H9 (cell line): Measurements from ENCODE around the gene SNX2. TPM values are rescaled to one million over a fixed set of nuclear protein-coding genes. Genes with fewer than 3 reads are reported as not detected.

Source experiments
- DNase-seq: peaks from one replicate; pipeline ENCODE4 v3.0.0-alpha.2; 2017
- H2AFZ ChIP-seq: one replicate; pipeline ENCODE4 v1.6.1; 2013; ENCODE audit warnings: mild to moderate bottlenecking, low read length, control low read depth, moderate library complexity
- H2AK5ac ChIP-seq: 2 replicates; pipeline ENCODE4 v1.6.1; 2013; ENCODE audit warnings: low read length, control low read depth, mixed read lengths; ENCODE audit not compliant: insufficient read length
- H2BK120ac ChIP-seq: one replicate; pipeline ENCODE4 v1.6.1; 2013; ENCODE audit warnings: low read depth, mild to moderate bottlenecking, low read length, control low read depth, inconsistent platforms; ENCODE audit not compliant: poor library complexity, severe bottlenecking
- H2BK12ac ChIP-seq: 2 replicates; pipeline ENCODE4 v1.6.1; 2013; ENCODE audit warnings: low read length, control low read depth, mixed read lengths, low read depth; ENCODE audit not compliant: insufficient read length
- H2BK15ac ChIP-seq: 2 replicates; pipeline ENCODE4 v1.6.1; 2013; ENCODE audit warnings: low read depth, low read length, control low read depth
- H2BK20ac ChIP-seq: one replicate; pipeline ENCODE4 v1.6.1; 2013; ENCODE audit warnings: low read depth, mild to moderate bottlenecking, low read length, control low read depth, inconsistent platforms; ENCODE audit not compliant: poor library complexity, severe bottlenecking
- H2BK5ac ChIP-seq: 2 replicates; pipeline ENCODE4 v1.6.1; 2013; ENCODE audit warnings: low read length, control low read depth, mixed read lengths; ENCODE audit not compliant: insufficient read length
- H3K14ac ChIP-seq: 2 replicates; pipeline ENCODE4 v1.6.1; 2013; ENCODE audit warnings: low read length, control low read depth; ENCODE audit not compliant: insufficient read depth
- H3K18ac ChIP-seq: 2 replicates; pipeline ENCODE4 v1.6.1; 2013; ENCODE audit warnings: low read depth, mild to moderate bottlenecking, mixed read lengths, low read length, control low read depth; ENCODE audit not compliant: insufficient read length
- H3K23ac ChIP-seq: 2 replicates; pipeline ENCODE4 v1.6.1; 2013; ENCODE audit warnings: low read length, control low read depth, mixed read lengths, low read depth; ENCODE audit not compliant: insufficient read length
- H3K23me2 ChIP-seq: 2 replicates; pipeline ENCODE4 v1.6.1; 2013; ENCODE audit warnings: low read depth, mild to moderate bottlenecking, mixed read lengths, low read length, control low read depth; ENCODE audit not compliant: insufficient read length, poor library complexity, severe bottlenecking
- H3K27ac ChIP-seq: 2 replicates; pipeline ENCODE4 v1.5.1; 2013; ENCODE audit warnings: low read length, control low read depth, mixed read lengths, low read depth; ENCODE audit not compliant: insufficient read length
- H3K27me3 ChIP-seq: 2 replicates; pipeline ENCODE4 v1.6.1; 2013; ENCODE audit warnings: low read length, control low read depth, inconsistent platforms; ENCODE audit not compliant: insufficient read depth
- H3K4ac ChIP-seq: 2 replicates; pipeline ENCODE4 v1.6.1; 2013; ENCODE audit warnings: low read depth, mild to moderate bottlenecking, control low read depth, inconsistent platforms, low read length, moderate library complexity
- H3K4me1 ChIP-seq: 2 replicates; pipeline ENCODE4 v1.6.1; 2013; ENCODE audit warnings: low read length, control low read depth, inconsistent platforms; ENCODE audit not compliant: insufficient read depth
- H3K4me2 ChIP-seq: 2 replicates; pipeline ENCODE4 v1.6.1; 2013; ENCODE audit warnings: low read length, control low read depth, mixed read lengths; ENCODE audit not compliant: insufficient read length, insufficient read depth
- H3K56ac ChIP-seq: 2 replicates; pipeline ENCODE4 v1.6.1; 2013; ENCODE audit warnings: low read depth, mild to moderate bottlenecking, mixed read lengths, low read length, control low read depth; ENCODE audit not compliant: insufficient read length
- H3K79me1 ChIP-seq: 2 replicates; pipeline ENCODE4 v1.6.1; 2013; ENCODE audit warnings: low read depth, mild to moderate bottlenecking, moderate library complexity, low read length, control low read depth, inconsistent platforms; ENCODE audit not compliant: insufficient read depth, poor library complexity, severe bottlenecking
- H3K79me2 ChIP-seq: 2 replicates; pipeline ENCODE4 v1.6.1; 2013; ENCODE audit warnings: low read length, control low read depth, inconsistent platforms; ENCODE audit not compliant: insufficient read depth
- H3K9ac ChIP-seq: 2 replicates; pipeline ENCODE4 v1.6.1; 2013; ENCODE audit warnings: low read length, control low read depth, mixed read lengths; ENCODE audit not compliant: insufficient read length; ENCODE audit errors: extremely low read depth
- H3K9me3 ChIP-seq: one replicate; pipeline ENCODE4 v1.6.1; 2013; ENCODE audit warnings: low read depth, low read length, inconsistent platforms; ENCODE audit not compliant: control insufficient read depth
- H3T11ph ChIP-seq: one replicate; pipeline ENCODE4 v1.6.1; 2013; ENCODE audit warnings: mild to moderate bottlenecking, low read length, control low read depth, inconsistent platforms
- H4K20me1 ChIP-seq: one replicate; pipeline ENCODE4 v1.6.1; 2013; ENCODE audit not compliant: control insufficient read depth, insufficient read length, insufficient read depth
- H4K5ac ChIP-seq: 2 replicates; pipeline ENCODE4 v1.6.1; 2013; ENCODE audit warnings: low read depth, mild to moderate bottlenecking, mixed read lengths, low read length, control low read depth; ENCODE audit not compliant: insufficient read length
- H4K8ac ChIP-seq: replicated peaks from 2 replicates; pipeline ENCODE4 v1.6.1; 2013; ENCODE audit warnings: low read length, control low read depth, mixed read lengths, low read depth; ENCODE audit not compliant: insufficient read length
- H4K91ac ChIP-seq: 2 replicates; pipeline ENCODE4 v1.6.1; 2013; ENCODE audit warnings: low read depth, mild to moderate bottlenecking, moderate library complexity, mixed read lengths, low read length, control low read depth; ENCODE audit not compliant: insufficient read length
- H3K27ac Mint-ChIP-seq, 3 experiments: 2 replicates in 2 of 3; 3 replicates in 1 of 3; pipeline ENCODE4 v1.8.0; 2020 to 2021; ENCODE audit warnings: mixed read lengths in 3 of 3, mild to moderate bottlenecking in 1 of 3, moderate library complexity in 1 of 3
- H3K27me3 Mint-ChIP-seq: 2 replicates; pipeline ENCODE4 v1.8.0; 2021; ENCODE audit warnings: low read depth, mild to moderate bottlenecking, moderate library complexity, mixed read lengths
- H3K36me3 Mint-ChIP-seq, 3 experiments: 2 replicates in 2 of 3; 3 replicates in 1 of 3; pipeline ENCODE4 v1.8.0; 2020 to 2021; ENCODE audit warnings: low read depth in 3 of 3, mixed read lengths in 3 of 3; ENCODE audit not compliant: insufficient read depth in 1 of 3
- H3K4me1 Mint-ChIP-seq, 2 experiments: 2 replicates each; pipeline ENCODE4 v1.8.0; 2020; ENCODE audit warnings: mixed read lengths in 2 of 2
- H3K4me3 Mint-ChIP-seq, 2 experiments: 2 replicates in 1 of 2; 3 replicates in 1 of 2; pipeline ENCODE4 v1.8.0; 2020 to 2021; ENCODE audit warnings: mild to moderate bottlenecking in 2 of 2, mixed read lengths in 2 of 2, moderate library complexity in 1 of 2
- H3K9me3 Mint-ChIP-seq, 2 experiments: 2 replicates in 1 of 2; 3 replicates in 1 of 2; pipeline ENCODE4 v1.8.0; 2020; ENCODE audit warnings: mild to moderate bottlenecking in 2 of 2, mixed read lengths in 2 of 2, moderate library complexity in 1 of 2
- CTCF ChIP-seq: fragments of 200-600 bp; sonication (generic); conservative IDR thresholded peaks from 3 replicates; pipeline ENCODE4 v1.8.0; 2021; ENCODE audit warnings: antibody characterized with exemption, mild to moderate bottlenecking
- WGBS: extraction: QIAGEN DNeasy Blood & Tissue Kit; methylation state at CpG from one replicate; pipeline ENCODE4 v1.1.7; 2013; ENCODE audit warnings: missing lambda C conversion rate, low lambda C conversion rate, mixed read lengths; ENCODE audit not compliant: insufficient read length; ENCODE audit errors: extremely low coverage; 5-methylcytosine and 5-hydroxymethylcytosine counted together
- total RNA-seq: library from RNA; stranded (reverse); gene quantifications from 2 replicates; pipeline ENCODE4 v1.2.1, GENCODE V29; 2021

The SNX2 gene
- total RNA-seq, 1 experiment from 2014 or later, result 62.6 TPM

GRCh38 chr5:122772446-122772845 lies 2.4 kb upstream of the SNX2 start:
- Histone ChIP-seq H3K14ac (no peak overlapping the region), H3K79me1 (no peaks in the 10 kb centered on the region), H4K91ac (no peak overlapping the region), H2AK5ac (no peak overlapping the region), H3K27ac (no peak overlapping the region), H2BK5ac (no peak overlapping the region), H3K9me3 (no peaks in the 10 kb centered on the region), H3T11ph (no peak overlapping the region), H3K27me3 (no peaks in the 10 kb centered on the region), H3K9ac (no peak overlapping the region), H3K23me2 (peaks cover 14% of the 10 kb centered on the region), H3K4me2 (no peak overlapping the region), H4K5ac (no peak overlapping the region), H3K18ac (no peak overlapping the region), H2BK20ac (no peak overlapping the region), H3K56ac (no peak overlapping the region), H2BK12ac (no peak overlapping the region), H2BK120ac (no peak overlapping the region), H3K79me2 (peaks cover 6% of the 10 kb centered on the region; the same call in 1 of the 2 replicates), H4K20me1 (no peaks in the 10 kb centered on the region), H2AFZ (no peak overlapping the region), H3K4me1 (no peaks in the 10 kb centered on the region; the same call in 1 of the 2 replicates), H3K23ac (no peak overlapping the region), H4K8ac (no peak overlapping the region), H3K4ac (no peak overlapping the region), H2BK15ac (no peak overlapping the region)
- H3K9me3 Mint-ChIP-seq, result no peaks in the 10 kb centered on the region
- peaks cover 11% of the 10 kb centered on the region for H3K27me3 Mint-ChIP-seq
- WGBS, result no CpG with 5 or more reads among the region's 1 CpG
- H3K4me3 Mint-ChIP-seq, result no peak overlapping the region
- H3K4me1 Mint-ChIP-seq, result peaks cover 14 to 15% of the 10 kb centered on the region in 2 experiments
- no peak for DNase-seq
- H3K27ac Mint-ChIP-seq, result no peak overlapping the region
- H3K36me3 Mint-ChIP-seq, result no peaks in the 10 kb centered on the region; a peak in 1 of 7 replicates
- no peak for TF ChIP-seq CTCF
